C4-2B (cell line): ENCODE data around the gene FRMD5.

Experiments used
- H3K27ac ChIP-seq: fragments of 450-650 bp; 2 replicates; pipeline ENCODE4 v1.5.1; 2017
- CTCF ChIP-seq: fragments of 450-650 bp; conservative IDR thresholded peaks from 2 replicates; pipeline ENCODE4 v1.5.1; 2017; ENCODE audit warnings: mild to moderate bottlenecking
- ZFX ChIP-seq: fragments of 450-650 bp; IDR thresholded peaks from 2 replicates; pipeline ENCODE4 v1.6.1; 2017

Gene FRMD5

GRCh38 chr15:43975770-43976169 lies 219.3 kb downstream of the FRMD5 start:
- TF ChIP-seq CTCF (no peak), ZFX (no peak)
- no peak overlapping the region for H3K27ac ChIP-seq

- no peak for TF ChIP-seq CTCF
- no peak for TF ChIP-seq ZFX
Measured at GRCh38 chr15:43975326-43975725, 219.7 kb downstream of the FRMD5 start.

GRCh38 chr15:43974852-43975251 lies 220.2 kb downstream of the FRMD5 start:
- TF ChIP-seq CTCF, result no peak
- no peak for TF ChIP-seq ZFX
- H3K27ac ChIP-seq, result no peak overlapping the region

More at GRCh38 chr15:43975326-43975725, 219.7 kb downstream of the FRMD5 start:
- no peak overlapping the region for H3K27ac ChIP-seq

- no peak overlapping the region for H3K27ac ChIP-seq
- TF ChIP-seq ZFX (no peak), CTCF (no peak)
Measured at GRCh38 chr15:43969802-43970375, 225.2 kb downstream of the FRMD5 start.

GRCh38 chr15:43968551-43968950 lies 226.5 kb downstream of the FRMD5 start:
- H3K27ac ChIP-seq, result no peak overlapping the region

GRCh38 chr15:43966646-43967045 lies 228.4 kb downstream of the FRMD5 start:
- TF ChIP-seq CTCF (no peak), ZFX (no peak)
- H3K27ac ChIP-seq, result no peak overlapping the region

More at GRCh38 chr15:43968551-43968950, 226.5 kb downstream of the FRMD5 start:
- TF ChIP-seq CTCF (no peak), ZFX (no peak)

GRCh38 chr15:43958861-43959330 lies 236.2 kb downstream of the FRMD5 start:
- TF ChIP-seq CTCF (no peak), ZFX (no peak)
- H3K27ac ChIP-seq, result no peak overlapping the region
